NCI-H526 treated with DMSO at 0.1 percent for 48 hours (cell line): ENCODE data around the gene RASL11A.
"Not testable (repeated sequence)": the region's sequence is repeated elsewhere in the genome, so short reads cannot be mapped to it uniquely, and the experiment has no call there.

Experiments used
- DNase-seq: peaks from one replicate; lab custom pipeline; 2025; lab: John Stamatoyannopoulos, UW

RASL11A gene

GRCh38 chr13:27267596-27267995 is 3.0 kb upstream of the RASL11A start:
- DNase-seq = no peak

DNA sequence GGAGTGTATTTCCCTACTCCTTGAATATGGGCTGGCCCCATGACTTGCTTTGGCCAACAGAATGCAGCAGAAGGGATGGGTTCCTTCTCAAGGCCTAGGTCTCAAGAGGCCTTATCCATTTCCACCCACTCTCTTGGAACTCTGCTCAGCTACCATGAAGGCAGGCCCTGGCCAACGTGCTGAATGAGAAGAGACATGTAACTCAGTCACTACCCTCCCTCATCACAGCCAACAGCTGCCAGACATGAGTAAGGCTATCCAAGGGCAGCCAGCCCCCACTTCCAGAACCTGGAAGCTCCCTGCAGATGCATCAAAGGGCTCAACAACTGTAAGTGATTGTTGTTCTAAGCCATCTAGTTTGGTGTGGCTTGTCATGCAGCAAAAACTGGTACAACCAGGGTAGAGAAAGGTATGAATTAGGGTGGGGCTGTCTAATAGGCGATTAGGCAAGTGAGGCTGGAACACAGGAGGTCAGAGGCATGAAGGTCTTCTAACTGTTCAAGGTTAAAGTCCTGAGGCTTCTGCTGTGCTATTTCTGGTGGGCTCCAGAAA is 1.4 kb upstream of the RASL11A start:
- no peak for DNase-seq

DNA sequence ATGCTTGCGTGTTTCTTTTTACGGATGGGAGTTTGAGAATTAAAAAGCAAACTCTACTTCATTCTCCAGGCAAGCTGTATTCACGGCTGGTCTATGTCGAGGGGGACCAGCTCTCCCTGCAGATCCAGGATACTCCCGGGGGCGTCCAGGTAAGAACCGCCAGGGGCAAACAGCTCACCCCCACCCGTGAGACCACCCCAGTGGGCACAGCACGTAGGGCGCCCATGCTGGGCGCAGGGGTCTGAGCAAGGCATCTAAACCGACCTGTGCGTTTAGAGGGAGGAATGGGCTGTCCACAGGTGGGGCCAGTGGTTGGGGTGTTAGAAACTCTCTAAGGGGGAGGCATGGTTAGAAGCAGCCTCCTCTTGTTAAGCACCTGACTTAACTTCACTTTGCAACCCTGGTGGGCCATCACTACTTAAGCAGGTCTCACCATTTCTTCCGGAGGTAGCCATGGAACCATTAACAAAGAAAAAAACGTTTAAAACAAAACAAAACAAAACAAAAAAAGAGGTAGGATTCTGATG is 1.0 kb downstream of the RASL11A start:
- no peak for DNase-seq

DNA sequence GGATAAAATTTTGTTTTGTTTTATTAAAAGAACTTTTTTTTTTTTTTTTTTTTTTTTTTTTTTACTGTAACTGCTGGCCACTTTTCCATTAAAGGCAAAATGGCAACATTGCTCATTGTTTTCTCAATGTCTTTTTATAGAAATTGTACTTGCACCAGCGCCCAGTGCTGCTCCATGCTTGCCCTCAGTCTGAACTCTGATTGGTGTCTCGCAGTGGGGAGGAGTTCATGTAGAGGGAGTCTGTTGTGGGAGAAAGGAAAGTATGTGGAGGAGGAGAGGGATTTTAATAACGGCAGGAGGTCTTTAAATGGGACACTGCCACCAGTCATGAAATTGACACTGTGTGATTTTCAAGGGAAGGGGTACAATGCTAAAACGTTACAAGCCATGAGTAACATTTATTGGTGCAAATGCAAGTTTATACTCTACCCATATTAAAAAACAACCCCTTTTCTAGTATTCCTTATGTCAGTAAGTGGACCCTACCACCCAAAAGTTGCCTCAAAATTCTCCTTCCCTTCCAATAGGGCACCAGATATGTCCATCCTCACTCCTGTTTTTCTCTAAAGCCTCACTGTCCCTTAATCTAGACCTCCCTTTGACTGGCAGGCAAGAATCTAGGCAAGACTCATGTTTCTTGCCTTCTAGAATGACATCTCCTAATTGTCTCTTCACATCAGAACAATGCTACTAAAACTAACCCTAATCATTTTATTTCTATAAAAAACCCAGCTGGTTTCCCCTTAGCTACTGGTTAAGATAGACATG is 3.2 kb downstream of the RASL11A start:
- no peak for DNase-seq

DNA sequence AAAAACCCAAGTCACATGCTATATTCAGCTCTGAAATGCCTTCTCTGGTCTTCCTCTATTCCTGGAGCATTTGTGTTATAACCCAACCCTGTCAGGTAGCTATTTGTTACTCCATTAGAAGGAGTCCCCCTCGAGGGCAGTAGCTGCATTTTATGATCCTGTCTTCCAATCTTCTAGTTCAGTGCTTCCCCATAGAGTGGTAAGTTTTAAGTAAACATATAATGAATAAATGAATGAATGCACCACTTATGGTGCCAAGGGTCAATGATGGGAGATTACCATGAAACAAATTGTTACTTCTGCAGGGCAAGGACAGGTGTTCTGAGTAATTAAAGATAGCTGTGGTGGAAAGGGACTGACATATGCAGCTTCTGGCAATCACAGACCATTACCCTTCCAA is 4.0 kb downstream of the RASL11A start:
- no peak for DNase-seq

- no peak for DNase-seq
Observed at GRCh38 chr13:27276188-27276587, 5.6 kb downstream of the RASL11A start.

DNA sequence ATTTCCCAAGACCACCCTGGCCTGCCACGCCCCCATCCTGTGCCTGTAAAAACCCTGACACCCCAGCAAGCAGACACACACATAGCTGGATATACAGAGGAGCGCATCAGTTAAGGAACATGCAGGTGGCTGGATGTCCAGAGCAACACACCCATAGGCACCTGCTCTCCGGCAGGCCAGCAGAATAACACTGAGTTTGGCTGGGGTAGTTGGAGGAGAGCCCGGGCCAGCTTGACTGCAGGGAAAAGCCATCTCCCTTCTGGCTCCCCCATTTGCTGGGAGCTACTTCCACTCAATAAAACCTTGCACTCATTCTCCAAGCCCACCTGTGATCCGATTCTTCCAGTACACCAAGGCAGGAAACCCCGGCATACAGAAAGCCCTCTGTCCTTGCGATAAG is 8.9 kb downstream of the RASL11A start:
- no peak for DNase-seq

DNA sequence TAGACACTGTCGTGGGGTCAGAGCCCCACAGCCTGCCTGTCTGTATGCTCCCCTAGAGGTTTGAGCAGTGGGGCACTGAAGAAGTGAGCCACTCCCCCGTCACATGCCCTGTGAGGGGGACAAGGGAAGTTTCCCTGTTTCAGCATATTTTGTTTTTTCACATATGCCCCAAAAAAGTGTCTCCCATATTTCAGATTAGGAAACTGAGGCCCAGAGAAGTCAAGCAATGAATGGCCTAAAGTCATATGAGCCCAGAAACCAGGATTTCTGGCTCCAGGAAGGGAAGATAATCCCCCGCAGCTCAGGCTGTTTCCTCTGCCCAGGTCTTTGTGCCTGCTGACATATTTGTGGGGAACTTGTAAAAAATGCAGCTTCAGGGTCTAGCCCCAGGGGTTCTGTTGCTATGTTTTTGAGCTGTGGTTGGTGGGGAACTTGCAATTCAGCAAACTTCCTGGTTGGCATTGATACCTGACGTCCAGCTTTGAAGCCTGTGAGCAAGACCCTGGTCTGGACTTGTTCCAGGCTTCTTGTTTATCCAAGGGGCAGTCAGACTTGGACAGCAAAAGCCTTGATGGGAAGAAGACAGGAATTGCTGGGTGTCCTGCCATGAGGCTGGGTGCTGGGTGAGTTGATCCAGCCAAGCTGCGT is 9.5 kb downstream of the RASL11A start:
- no peak for DNase-seq

GRCh38 chr13:27280841-27281240 is 10.2 kb downstream of the RASL11A start:
- DNase-seq = no peak

GRCh38 chr13:27281420-27281819 is 10.8 kb downstream of the RASL11A start:
- no peak for DNase-seq

DNA sequence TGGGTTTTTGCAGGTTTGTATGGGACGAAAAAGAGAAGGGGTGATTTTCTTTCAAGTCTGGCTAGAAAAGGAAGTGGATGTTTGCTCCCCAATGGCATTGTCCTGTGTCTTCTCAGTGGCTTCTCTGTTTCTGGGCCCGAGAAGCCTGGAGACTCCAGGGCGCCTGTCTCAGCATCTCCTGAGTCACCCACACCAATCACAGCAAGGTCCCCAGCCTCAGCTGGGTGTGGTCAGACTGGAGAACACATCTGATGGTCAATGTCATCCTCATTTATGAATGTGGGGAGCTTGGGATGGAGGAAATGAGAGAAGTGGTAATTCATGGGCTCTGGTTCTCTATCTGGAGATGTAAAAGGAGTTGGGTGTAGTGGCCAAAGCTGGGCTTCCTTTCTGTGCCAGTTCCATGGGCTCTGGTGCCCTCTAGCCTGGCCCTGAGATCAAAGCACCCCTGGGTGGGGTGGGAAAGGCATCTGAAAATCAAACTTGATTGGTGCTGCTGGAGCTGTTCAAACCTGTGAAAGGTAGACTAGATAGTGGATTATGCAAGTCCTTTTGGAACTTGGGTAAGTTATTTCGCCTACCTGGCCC is 13.4 kb downstream of the RASL11A start:
- peak; percentile 29 for DNase-seq

- no peak for DNase-seq
Observed at GRCh38 chr13:27288392-27288791, 17.8 kb downstream of the RASL11A start.

- no peak for DNase-seq
Observed at GRCh38 chr13:27289011-27289665, 18.5 kb downstream of the RASL11A start.

- no peak for DNase-seq
Observed at GRCh38 chr13:27290715-27291114, 20.1 kb downstream of the RASL11A start.

DNA sequence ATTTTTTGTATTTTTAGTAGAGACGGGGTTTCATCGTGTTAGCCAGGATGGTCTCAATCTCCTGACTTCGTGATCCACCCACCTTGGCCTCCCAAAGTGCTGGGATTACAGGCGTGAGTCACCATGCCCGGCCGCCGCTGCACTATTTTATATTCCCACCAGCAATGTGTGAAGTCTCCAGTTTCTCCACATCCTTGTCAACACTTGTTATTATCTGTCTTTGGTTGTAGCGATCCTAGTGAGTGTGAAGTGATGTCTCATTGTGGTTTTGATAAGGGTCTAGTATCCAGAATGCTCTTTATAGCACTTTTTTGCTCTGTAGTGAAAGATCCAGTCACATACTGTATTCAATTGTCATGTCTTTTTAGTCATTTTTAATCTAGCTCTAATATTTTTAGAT is 21.3 kb downstream of the RASL11A start:
- DNase-seq = not testable (repeated sequence)

GRCh38 chr13:27293076-27293691 is 22.6 kb downstream of the RASL11A start:
- DNase-seq = no peak

- DNase-seq = no peak
Observed at GRCh38 chr13:27293873-27294515, 23.4 kb downstream of the RASL11A start.

- no peak for DNase-seq
Observed at GRCh38 chr13:27295096-27295495, 24.5 kb downstream of the RASL11A start.

GRCh38 chr13:27295660-27296059 is 25.0 kb downstream of the RASL11A start:
- no peak for DNase-seq

GRCh38 chr13:27296496-27296895 is 25.9 kb downstream of the RASL11A start:
- no peak for DNase-seq

DNA sequence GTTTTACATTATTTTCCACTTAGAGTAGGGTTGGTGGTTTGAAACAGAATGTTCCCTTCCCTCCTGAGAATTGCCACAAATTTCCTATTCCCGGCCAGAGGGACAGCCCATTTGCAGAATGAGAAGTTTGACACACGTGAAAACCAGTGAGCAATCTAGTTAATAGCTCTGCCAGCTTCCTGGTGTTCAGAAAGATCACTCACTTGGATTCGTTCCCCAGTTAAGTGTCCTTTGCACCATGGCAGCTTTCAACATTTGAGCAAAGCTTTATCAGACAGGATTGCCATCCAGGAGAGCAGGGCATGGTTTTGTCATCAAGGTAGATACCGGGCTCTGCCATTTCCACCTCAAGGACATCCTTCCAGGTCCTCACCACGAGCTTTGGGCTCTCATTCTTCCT is 28.2 kb downstream of the RASL11A start:
- no peak for DNase-seq
